Testis (tissue), 3 donors: Measurements from ENCODE around the gene PML. TPM values are rescaled to one million over a fixed set of nuclear protein-coding genes. Genes with fewer than 3 reads are reported as not detected.

Experiments
- DNase-seq: peaks from one replicate; pipeline ENCODE4 v3.0.0-alpha.2; 2019
- H3K27ac ChIP-seq, 2 donors: fragments of 200-600 bp; sonication (generic); one replicate each; pipeline ENCODE4 v1.5.1; 2019
- H3K27me3 ChIP-seq: fragments of 200-600 bp; sonication (generic); one replicate; pipeline ENCODE4 v1.5.1; 2019
- H3K36me3 ChIP-seq: fragments of 200-600 bp; sonication (generic); one replicate; pipeline ENCODE4 v1.5.1; 2017; ENCODE audit warnings: low read depth; ENCODE audit errors: missing control alignments
- H3K4me1 ChIP-seq: fragments of 200-600 bp; sonication (generic); one replicate; pipeline ENCODE4 v1.5.1; 2019
- H3K4me3 ChIP-seq, 2 donors: fragments of 200-600 bp; sonication (generic); one replicate each; pipeline ENCODE4 v1.5.1; 2017 to 2019
- H3K9me3 ChIP-seq: fragments of 200-600 bp; sonication (generic); one replicate; pipeline ENCODE4 v1.5.1; 2017
- CTCF ChIP-seq, 3 experiments: fragments of 450-650 bp in 2 of 3; fragments of 200-600 bp in 1 of 3; sonication (generic) in 1 of 3; IDR thresholded peaks; one replicate each; pipeline ENCODE4 v1.5.1; 2016 to 2019; ENCODE audit warnings: antibody characterized with exemption in 3 of 3, mild to moderate bottlenecking in 2 of 3, moderate library complexity in 1 of 3
- POLR2A ChIP-seq: fragments of 450-650 bp; IDR thresholded peaks from one replicate; pipeline ENCODE4 v1.6.1; 2017; ENCODE audit warnings: antibody characterized with exemption, mild to moderate bottlenecking, moderate library complexity
- WGBS, 2 donors: methylation state at CpG; one replicate each; pipeline ENCODE4 v1.1.5; 2018; 5-methylcytosine and 5-hydroxymethylcytosine counted together
- intact Hi-C: fragments of 100-400 bp; cut with DNase I; formaldehyde crosslinking; loops from one replicate; pipeline ENCODE4 v1.15.1; 2023; ENCODE audit warnings: low total_unique reads
- polyA plus RNA-seq: library from polyadenylated mRNA; stranded (reverse); fragments of 350-450 nt; fragmentation: Illumina TruSeq; extraction: RNeasy Lipid Tissue Mini Kit (QIAGEN cat#74804); gene quantifications from one replicate; pipeline ENCODE4 v1.2.3, GENCODE V29; 2014; ENCODE audit warnings: low read depth, low replicate concordance; ENCODE audit not compliant: insufficient read depth
- total RNA-seq, 2 donors: library from RNA; depleted of rRNA; stranded (reverse); fragments of >200 nt; gene quantifications; one replicate each; pipeline ENCODE4 v1.2.3, GENCODE V29; 2016

PML gene
- total and polyA plus RNA-seq, 3 donors from 2014 or later: 20.9 to 59.5 (median 53.9) TPM

- no peak for DNase-seq
- TF ChIP-seq POLR2A (no peak), CTCF (IDR thresholded peaks at IDR 0.05) (no peak)
Measured at GRCh38 chr15:73947651-73948050, 46.9 kb upstream of the PML start.

GRCh38 chr15:73948396-73948795, 46.1 kb upstream of the PML start:
- intact Hi-C loops: no loop called here
- H3K4me3 ChIP-seq: no peak overlapping the region
- no peaks in the 10 kb centered on the region for H3K27me3 ChIP-seq
- WGBS, 2 donors: 93 to 99% methylated on average over 4 of the region's 4 CpGs
- peaks cover 24% of the 10 kb centered on the region for H3K4me1 ChIP-seq
- H3K27ac ChIP-seq: no peak overlapping the region
- no peak for TF ChIP-seq CTCF (IDR thresholded peaks at IDR 0.05)
- TF ChIP-seq POLR2A: no peak
- H3K9me3 ChIP-seq: no peaks in the 10 kb centered on the region
- H3K36me3 ChIP-seq: no peaks in the 10 kb centered on the region
- no peak for DNase-seq

More at GRCh38 chr15:73947651-73948050, 46.9 kb upstream of the PML start:
- Histone ChIP-seq H3K4me1 (peaks cover 22% of the 10 kb centered on the region), H3K36me3 (no peaks in the 10 kb centered on the region), H3K9me3 (no peaks in the 10 kb centered on the region), H3K4me3 (no peak overlapping the region), H3K27me3 (no peaks in the 10 kb centered on the region), H3K27ac (no peak overlapping the region)
- intact Hi-C loops: no loop called here
- 94 to 97% methylated on average over 7 to 9 of the region's 9 CpGs for WGBS, 2 donors

GRCh38 chr15:73948982-73949381, 45.5 kb upstream of the PML start:
- no peaks in the 10 kb centered on the region for H3K27me3 ChIP-seq
- TF ChIP-seq CTCF (IDR thresholded peaks at IDR 0.05) (no peak), POLR2A (no peak)
- intact Hi-C loops: no loop called here
- H3K27ac ChIP-seq: no peak overlapping the region
- peaks cover 24% of the 10 kb centered on the region for H3K4me1 ChIP-seq
- no peak overlapping the region for H3K4me3 ChIP-seq
- no peaks in the 10 kb centered on the region for H3K9me3 ChIP-seq
- WGBS, 2 donors: 74 to 77% methylated on average over 4 of the region's 4 CpGs
- no peak for DNase-seq
- H3K36me3 ChIP-seq: no peaks in the 10 kb centered on the region

GRCh38 chr15:73949496-73949895, 45.0 kb upstream of the PML start:
- H3K27ac ChIP-seq: no peak overlapping the region
- peaks cover 24% of the 10 kb centered on the region for H3K4me1 ChIP-seq
- H3K4me3 ChIP-seq: no peak overlapping the region
- H3K36me3 ChIP-seq: no peaks in the 10 kb centered on the region
- no peak for DNase-seq
- TF ChIP-seq CTCF (IDR thresholded peaks at IDR 0.05) (no peak), POLR2A (no peak)
- no peaks in the 10 kb centered on the region for H3K9me3 ChIP-seq
- no peaks in the 10 kb centered on the region for H3K27me3 ChIP-seq
- intact Hi-C loops: no loop called here
- WGBS, 2 donors: 90 to 98% methylated on average over 7 to 10 of the region's 10 CpGs

GRCh38 chr15:73950479-73950830, 44.1 kb upstream of the PML start:
- intact Hi-C loops: no loop called here
- Histone ChIP-seq H3K36me3 (no peaks in the 10 kb centered on the region), H3K27me3 (no peaks in the 10 kb centered on the region), H3K4me3 (no peak overlapping the region), H3K27ac (peak overlapping the region; percentile 21 to 96), H3K4me1 (peaks cover 20% of the 10 kb centered on the region), H3K9me3 (no peaks in the 10 kb centered on the region)
- TF ChIP-seq CTCF (IDR thresholded peaks at IDR 0.05) (no peak), POLR2A (no peak)
- DNase-seq: no peak
